GM12878 (cell line): ENCODE data around the gene ALAS2. TPM values are rescaled to one million over a fixed set of nuclear protein-coding genes. Genes with fewer than 3 reads are reported as not detected.

Experiments
- ATAC-seq: fragments of 200-7000 bp; cut with Tn5 transposase; 3 replicates; pipeline ENCODE4 v1.9.1; 2020; ENCODE audit warnings: mild to moderate bottlenecking, moderate library complexity
- BruUV-seq: library from RNA; stranded (reverse); fragments of 400-500 nt; replicated peaks from 2 replicates; lab custom pipeline; 2021; lab: Mats Ljungman, UMichigan
- CTCF ChIA-PET: fragments of 300-600 bp; sonication (Branson Sonifier 250); formaldehyde crosslinking; extraction: SDS; loops from one replicate; lab custom pipeline; 2021; ENCODE audit warnings: inconsistent platforms; lab: Yijun Ruan, JAX
- POLR2A ChIA-PET: fragments of 350-600 bp; formaldehyde crosslinking; extraction: SDS; loops from one replicate; lab custom pipeline; 2021; ENCODE audit warnings: inconsistent platforms; lab: Charles Lee
- RAD21 ChIA-PET: fragments of 300-600 bp; sonication (Branson Sonifier 250); formaldehyde crosslinking; loops from one replicate; lab custom pipeline; 2023; ENCODE audit warnings: antibody characterized with exemption; ENCODE audit not compliant: unreplicated experiment; lab: Charles Lee
- SMC1A ChIA-PET: fragments of 300-600 bp; sonication (Branson Sonifier 250); formaldehyde crosslinking; loops from one replicate; lab custom pipeline; 2023; ENCODE audit not compliant: unreplicated experiment, uncharacterized antibody; lab: Charles Lee
- DNase-seq: peaks from one replicate; pipeline ENCODE4 v3.0.0-alpha.2; 2011; ENCODE audit warnings: low read depth, low spot score
- FAIRE-seq: peaks from 3 replicates; lab custom pipeline; 2011; peaks lifted over from hg19 to GRCh38; lab: Jason Lieb, UNC
- H2AFZ ChIP-seq: 2 replicates; pipeline ENCODE4 v1.6.0; 2011; ENCODE audit warnings: low read depth, low read length, control low read depth; ENCODE audit not compliant: control insufficient read depth
- H3K27ac ChIP-seq: 2 replicates; pipeline ENCODE4 v1.5.1; 2011; ENCODE audit warnings: control low read depth; ENCODE audit not compliant: control insufficient read depth, insufficient read depth
- H3K27me3 ChIP-seq, 2 experiments: replicated peaks in 1 of 2; 2 replicates each; pipeline versions ENCODE4 v1.6.0 to v1.6.1; 2011; ENCODE audit warnings: low read length in 1 of 2; ENCODE audit not compliant: control insufficient read depth in 2 of 2, insufficient read depth in 2 of 2
- H3K36me3 ChIP-seq, 2 experiments: 2 replicates each; pipeline ENCODE4 v1.5.1; 2011; ENCODE audit warnings: low read length in 1 of 2; ENCODE audit not compliant: control insufficient read depth in 2 of 2, insufficient read depth in 2 of 2
- H3K4me1 ChIP-seq: 2 replicates; pipeline ENCODE4 v1.6.1; 2011; ENCODE audit warnings: mild to moderate bottlenecking, low read length, moderate library complexity, mixed read lengths; ENCODE audit not compliant: control insufficient read depth, insufficient read depth
- H3K4me2 ChIP-seq: 2 replicates; pipeline ENCODE4 v1.6.0; 2011; ENCODE audit warnings: control low read depth; ENCODE audit not compliant: control insufficient read depth, insufficient read depth
- H3K4me3 ChIP-seq: fragments of 200-600 bp; sonication (generic); 2 replicates; pipeline ENCODE4 v1.5.1; 2016
- H3K79me2 ChIP-seq: 2 replicates; pipeline ENCODE4 v1.6.0; 2011; ENCODE audit warnings: low read length; ENCODE audit not compliant: control insufficient read depth, insufficient read depth
- H3K9ac ChIP-seq: 2 replicates; pipeline ENCODE4 v1.8.0; 2011; ENCODE audit warnings: low read length, control low read depth, mixed read lengths; ENCODE audit not compliant: control insufficient read depth, insufficient read depth
- H3K9me3 ChIP-seq: replicated peaks from 3 replicates; pipeline ENCODE4 v1.5.1; 2011; ENCODE audit warnings: mild to moderate bottlenecking, low read length; ENCODE audit not compliant: control insufficient read depth, insufficient read depth
- H4K20me1 ChIP-seq: 2 replicates; pipeline ENCODE4 v1.6.0; 2011; ENCODE audit not compliant: control insufficient read depth, insufficient read depth
- CTCF ChIP-seq, 3 experiments: IDR thresholded peaks in 2 of 3; conservative IDR thresholded peaks in 1 of 3; 2 replicates each; pipeline ENCODE4 v1.5.1; 2011; ENCODE audit warnings: low read depth in 3 of 3, low read length in 3 of 3, mild to moderate bottlenecking in 3 of 3, control low read depth in 2 of 3, moderate library complexity in 2 of 3, inconsistent platforms in 1 of 3, mixed read lengths in 1 of 3; ENCODE audit not compliant: control insufficient read depth in 2 of 3, insufficient read depth in 1 of 3; ENCODE audit errors: extremely low read depth in 1 of 3
- CUX1 ChIP-seq: IDR thresholded peaks from 2 replicates; pipeline ENCODE4 v1.6.1; 2012; ENCODE audit warnings: improper control_type of control experiment, low read depth, low read length; ENCODE audit not compliant: insufficient replicate concordance
- EGR1 ChIP-seq, 2 experiments: IDR thresholded peaks; 1 replicate in 1 of 2; 2 replicates in 1 of 2; pipeline ENCODE4 v1.6.1; 2011 to 2012; ENCODE audit warnings: low read depth in 2 of 2, low read length in 2 of 2, borderline replicate concordance in 1 of 2, mild to moderate bottlenecking in 1 of 2, moderate library complexity in 1 of 2
- HDAC2 ChIP-seq: fragments of 200-600 bp; sonication (generic); IDR thresholded peaks from 2 replicates; pipeline ENCODE4 v1.6.1; 2017
- NR2F1 ChIP-seq: fragments of 450-650 bp; conservative IDR thresholded peaks from 2 replicates; pipeline ENCODE4 v1.6.1; 2017; ENCODE audit warnings: mild to moderate bottlenecking
- WGBS: methylation state at CpG from one replicate; pipeline ENCODE4 v1.1.6; 2016; ENCODE audit warnings: low lambda C conversion rate; ENCODE audit not compliant: insufficient replicate concordance, insufficient coverage; ENCODE audit errors: missing lambda C conversion rate; 5-methylcytosine and 5-hydroxymethylcytosine counted together
- in situ Hi-C: fragments of 300-500 bp; cut with MboI; formaldehyde crosslinking; loops from 9 replicates; pipeline ENCODE4 v1.14.3; 2018; ENCODE audit warnings: mixed read lengths
- intact Hi-C: fragments of 100-400 bp; cut with micrococcal nuclease; formaldehyde crosslinking; loops from one replicate; pipeline ENCODE4 v1.14.2; 2022; ENCODE audit not compliant: unreplicated experiment
- polyA plus RNA-seq, 11 experiments: library from polyadenylated mRNA; depleted of rRNA in 4 of 11; unstranded in 6 of 11; stranded (reverse) in 5 of 11; fragments of >200 nt; fragmentation: Nextera tagmentation in 4 of 11; fragmentation: Illumina TruSeq in 1 of 11; extraction: Ambion mirVana in 4 of 11; extraction: Trizol in 1 of 11; gene quantifications; 1 replicate in 1 of 11; 2 replicates in 10 of 11; pipeline versions ENCODE4 v1.2.1 to v1.2.3, GENCODE V29; 2011 to 2016; ENCODE audit warnings: inconsistent platforms in 2 of 11, missing spikeins in 2 of 11, low read depth in 1 of 11
- total RNA-seq, 4 experiments: library from RNA; depleted of rRNA in 3 of 4; stranded (reverse); fragments of >200 nt in 3 of 4; fragmentation: Illumina TruSeq in 1 of 4; extraction: Trizol in 1 of 4; gene quantifications; 2 replicates each; pipeline versions ENCODE4 v1.2.1 to v1.2.3, GENCODE V29; 2013 to 2021

Gene ALAS2
- total and polyA plus RNA-seq, 10 of the 15 experiments (the other 5 are each of a cell fraction or from before 2014, with no cell fraction given) = not detected

GRCh38 chrX:55014897-55015299 lies 15.9 kb downstream of the ALAS2 start (continued):
- TF ChIP-seq CUX1 (no peak), EGR1 (IDR thresholded peaks at IDR 0.05; ENCODE audit: borderline replicate concordance in 1 of 2, low read depth in 2 of 2, low read length in 2 of 2) (no peak), HDAC2 (no peak)

GRCh38 chrX:55011294-55011693 lies 19.5 kb downstream of the ALAS2 start:
- no peak overlapping the region for H3K9ac ChIP-seq
- no peaks in the 10 kb centered on the region for H3K79me2 ChIP-seq
- no peak for DNase-seq
- H3K4me2 ChIP-seq = no peak overlapping the region
- in situ Hi-C loops (no loop called here), intact Hi-C loops (no loop called here)
- H2AFZ ChIP-seq = no peak overlapping the region
- TF ChIP-seq CTCF (IDR thresholded peaks at IDR 0.05 in 2 of 3, conservative IDR thresholded peaks at IDR 0.05 in 1 of 3; ENCODE audit: control insufficient read depth in 2 of 3, extremely low read depth in 1 of 3, insufficient read depth in 1 of 3, low read depth in 3 of 3, low read length in 3 of 3) (peak in 2 of 3 experiments; percentile 5 to 16; a peak in 2 of 6 replicates), NR2F1 (no peak)
- SMC1A ChIA-PET = interaction anchor here (1.9 kb wide), 1 partner anchor 11 kb away, joined by 9 read pairs; the partner anchor contains the start of gene APEX2
- no peak for FAIRE-seq
- H3K4me3 ChIP-seq = no peak overlapping the region
- H3K36me3 ChIP-seq = peaks cover 0 to 1% of the 10 kb centered on the region in 2 experiments; a peak in 2 of 4 replicates
- CTCF ChIA-PET = interaction anchor here (1.5 to 2.0 kb wide), 2 partner anchors 9 to 11 kb away, joined by 4 to 6 read pairs; partner anchors contain the start of gene APEX2
- 52% methylated on average over 2 of the region's 2 CpGs for WGBS
- RAD21 ChIA-PET = no interaction called here
- peak; percentile 44; the same call in 1 of the 3 replicates for ATAC-seq
- no peak overlapping the region for H3K27ac ChIP-seq
- H4K20me1 ChIP-seq = no peaks in the 10 kb centered on the region
- BruUV-seq = no TSS peak
- POLR2A ChIA-PET = no interaction called here
- H3K27me3 ChIP-seq = no peaks in the 10 kb centered on the region
- no peaks in the 10 kb centered on the region for H3K9me3 ChIP-seq
- no peaks in the 10 kb centered on the region for H3K4me1 ChIP-seq
